HepG2 (cell line): ENCODE measurements around the gene TNK1. TPM values are rescaled to one million over a fixed set of nuclear protein-coding genes. Genes with fewer than 3 reads are reported as not detected.

Experiments
- ATAC-seq: fragments of 200-7000 bp; cut with Tn5 transposase; 3 replicates; pipeline ENCODE4 v1.9.1; 2020; ENCODE audit warnings: mild to moderate bottlenecking, moderate library complexity
- BruUV-seq: library from RNA; stranded (reverse); fragments of 400-500 nt; replicated peaks from 2 replicates; lab custom pipeline; 2021; lab: Mats Ljungman, UMichigan
- CTCF ChIA-PET: fragments of 300-600 bp; formaldehyde crosslinking; extraction: SDS; loops from one replicate; lab custom pipeline; 2021; ENCODE audit warnings: low total read pairs, inconsistent platforms, low intra/inter-chr PET ratio; lab: Yijun Ruan, JAX
- POLR2A ChIA-PET: fragments of 350-600 bp; sonication (Branson Sonifier 250); formaldehyde crosslinking; loops from one replicate; lab custom pipeline; 2020; ENCODE audit warnings: antibody characterized with exemption, inconsistent platforms; lab: Yijun Ruan, JAX
- DNase-seq: peaks from one replicate; pipeline ENCODE4 v3.0.0-alpha.2; 2015; ENCODE audit warnings: low spot score
- FAIRE-seq: peaks from 3 replicates; lab custom pipeline; 2011; peaks lifted over from hg19 to GRCh38; lab: Jason Lieb, UNC
- H2AFZ ChIP-seq: one replicate; pipeline ENCODE4 v1.6.1; 2011; ENCODE audit warnings: low read length, inconsistent platforms
- H3K27ac ChIP-seq: fragments of 300-600 bp; 3 replicates; pipeline ENCODE4 v1.8.0; 2011; ENCODE audit warnings: mixed run types, mild to moderate bottlenecking, mixed read lengths, low read length, inconsistent platforms; ENCODE audit not compliant: insufficient read depth; ENCODE audit errors: extremely low read length
- H3K27me3 ChIP-seq, 2 experiments: fragments of 200-600 bp in 1 of 2; 2 replicates in 1 of 2; 3 replicates in 1 of 2; pipeline versions ENCODE4 v1.6.0 to v1.8.0; 2011; ENCODE audit warnings: low read length in 2 of 2, mild to moderate bottlenecking in 2 of 2, moderate library complexity in 2 of 2, inconsistent platforms in 1 of 2; ENCODE audit not compliant: insufficient read depth in 2 of 2, control insufficient read depth in 1 of 2
- H3K36me3 ChIP-seq, 2 experiments: fragments of 200-600 bp in 1 of 2; replicated peaks in 1 of 2; 2 replicates in 1 of 2; 3 replicates in 1 of 2; pipeline versions ENCODE4 v1.5.1 to v1.8.0; 2011; ENCODE audit warnings: low read length in 2 of 2, inconsistent platforms in 1 of 2; ENCODE audit not compliant: insufficient read depth in 2 of 2, control insufficient read depth in 1 of 2
- H3K4me1 ChIP-seq: 2 replicates; pipeline ENCODE4 v1.5.1; 2012; ENCODE audit warnings: low read length, inconsistent platforms; ENCODE audit not compliant: insufficient read depth
- H3K4me2 ChIP-seq: 2 replicates; pipeline ENCODE4 v1.6.0; 2011; ENCODE audit warnings: low read depth, low read length, inconsistent platforms
- H3K4me3 ChIP-seq, 3 experiments: fragments of 200-600 bp in 1 of 3; sonication (generic), shearing (Covaris generic) in 1 of 3; replicated peaks in 1 of 3; 2 replicates each; pipeline ENCODE4 v1.5.1; 2011 to 2016; ENCODE audit warnings: low read length in 3 of 3, inconsistent platforms in 2 of 3, low read depth in 2 of 3, mild to moderate bottlenecking in 2 of 3, control low read depth in 1 of 3, mixed read lengths in 1 of 3; ENCODE audit not compliant: insufficient read depth in 1 of 3
- H3K79me2 ChIP-seq: one replicate; pipeline ENCODE4 v1.6.1; 2011; ENCODE audit warnings: low read length, inconsistent platforms; ENCODE audit not compliant: insufficient read depth
- H3K9ac ChIP-seq: 2 replicates; pipeline ENCODE4 v1.6.0; 2011; ENCODE audit warnings: mild to moderate bottlenecking, low read depth, low read length, inconsistent platforms; ENCODE audit not compliant: insufficient read depth
- H3K9me3 ChIP-seq: 2 replicates; pipeline ENCODE4 v1.5.1; 2012; ENCODE audit warnings: mild to moderate bottlenecking, low read length
- H4K20me1 ChIP-seq: 2 replicates; pipeline ENCODE4 v1.6.0; 2011; ENCODE audit warnings: inconsistent platforms, mild to moderate bottlenecking, low read length, moderate library complexity; ENCODE audit not compliant: insufficient read depth
- FOSL1 ChIP-seq: sonication (generic); formaldehyde crosslinking; IDR thresholded peaks from 2 replicates; pipeline ENCODE4 v1.9.0; 2021; ENCODE audit warnings: missing genetic modification reagents, borderline replicate concordance
- MAZ ChIP-seq, 2 experiments: sonication (generic) in 1 of 2; formaldehyde crosslinking in 1 of 2; IDR thresholded peaks; 2 replicates each; pipeline versions ENCODE4 v1.5.0 to v1.6.1; 2012 to 2020; ENCODE audit warnings: low read depth in 2 of 2, mild to moderate bottlenecking in 2 of 2, borderline replicate concordance in 1 of 2, improper control_type of control experiment in 1 of 2, low read length in 1 of 2, missing genetic modification reagents in 1 of 2, moderate library complexity in 1 of 2
- PLSCR1 ChIP-seq: sonication (generic); formaldehyde crosslinking; IDR thresholded peaks from 2 replicates; pipeline ENCODE4 v1.5.0; 2020; ENCODE audit warnings: missing genetic modification reagents, mild to moderate bottlenecking, borderline replicate concordance
- SMAD3 ChIP-seq: sonication (generic); formaldehyde crosslinking; IDR thresholded peaks from 2 replicates; pipeline ENCODE4 v1.4.0; 2020; ENCODE audit warnings: missing genetic modification reagents
- SP4 ChIP-seq: sonication (generic); formaldehyde crosslinking; IDR thresholded peaks from 2 replicates; pipeline ENCODE4 v1.8.1; 2023; ENCODE audit warnings: mild to moderate bottlenecking, missing genetic modification reagents
- TCF12 ChIP-seq, 2 experiments: fragments of 450-650 bp in 1 of 2; sonication (generic) in 1 of 2; formaldehyde crosslinking in 1 of 2; IDR thresholded peaks; 2 replicates each; pipeline versions ENCODE4 v1.6.1 to v1.8.0; 2017 to 2022; ENCODE audit warnings: antibody characterized with exemption in 1 of 2, mild to moderate bottlenecking in 1 of 2, missing genetic modification reagents in 1 of 2, moderate library complexity in 1 of 2
- ZBTB38 ChIP-seq: sonication (generic); formaldehyde crosslinking; IDR thresholded peaks from 2 replicates; pipeline ENCODE4 v1.5.1; 2020; ENCODE audit warnings: mild to moderate bottlenecking, missing genetic modification reagents
- ZNF3 ChIP-seq: IDR thresholded peaks from 2 replicates; pipeline ENCODE4 v1.7.0; 2017; ENCODE audit warnings: inconsistent platforms
- ZNF441 ChIP-seq: sonication (generic); formaldehyde crosslinking; IDR thresholded peaks from 2 replicates; pipeline ENCODE4 v1.7.0; 2021; ENCODE audit warnings: missing genetic modification reagents, borderline replicate concordance
- ZNF552 ChIP-seq: sonication (generic); formaldehyde crosslinking; IDR thresholded peaks from 2 replicates; pipeline ENCODE4 v1.9.0; 2022; ENCODE audit warnings: missing genetic modification reagents, mild to moderate bottlenecking, borderline replicate concordance
- WGBS: methylation state at CpG from one replicate; pipeline ENCODE4 v1.1.6; 2017; ENCODE audit warnings: low lambda C conversion rate; 5-methylcytosine and 5-hydroxymethylcytosine counted together
- in situ Hi-C: cut with HindIII; loops from 2 replicates; pipeline ENCODE4 v1.10.0; 2017; ENCODE audit warnings: low pct_unique_long_range_greater_than_20kb; ENCODE audit not compliant: extremely low pct_ligation_motif_present
- intact Hi-C: fragments of 100-400 bp; cut with micrococcal nuclease; formaldehyde crosslinking; loops from one replicate; pipeline ENCODE4 v1.10.0; 2022; ENCODE audit not compliant: unreplicated experiment
- polyA plus RNA-seq, 8 experiments: library from polyadenylated mRNA; depleted of rRNA in 3 of 8; stranded (reverse) in 7 of 8; unstranded in 1 of 8; fragments of >200 nt; fragmentation: Illumina TruSeq in 4 of 8; extraction: Trizol in 4 of 8; gene quantifications; 2 replicates each; pipeline versions ENCODE4 v1.2.1 to v1.2.3, GENCODE V29; 2011 to 2016; ENCODE audit warnings: low read depth in 4 of 8, missing spikeins in 1 of 8, mixed read lengths in 1 of 8; ENCODE audit not compliant: insufficient read depth in 1 of 8
- total RNA-seq, 5 experiments: library from RNA; depleted of rRNA; stranded (reverse); fragments of >200 nt; fragmentation: Illumina TruSeq; extraction: Trizol; gene quantifications; 2 replicates each; pipeline ENCODE4 v1.2.3, GENCODE V29; 2016; ENCODE audit warnings: low read depth in 1 of 5
- TF ChIP-seq, protein P1 (sequence below): sonication (generic); formaldehyde crosslinking; IDR thresholded peaks from 2 replicates; pipeline ENCODE4 v1.4.0; 2020; ENCODE audit warnings: mild to moderate bottlenecking, missing genetic modification reagents
- TF ChIP-seq, protein P2 (sequence below): IDR thresholded peaks from 2 replicates; pipeline ENCODE4 v1.6.1; 2016; ENCODE audit warnings: control low read depth
- TF ChIP-seq, protein P3 (sequence below): sonication (generic); formaldehyde crosslinking; IDR thresholded peaks from 2 replicates; pipeline ENCODE4 v1.4.0; 2020; ENCODE audit warnings: mild to moderate bottlenecking, missing genetic modification reagents
- TF ChIP-seq, protein P4 (sequence below): sonication (generic); formaldehyde crosslinking; IDR thresholded peaks from 2 replicates; pipeline ENCODE4 v1.4.0; 2020; ENCODE audit warnings: missing genetic modification reagents

The TNK1 gene
- total and polyA plus RNA-seq, 2 of the 13 experiments (the other 11 are each of a cell fraction or from before 2014, with no cell fraction given), result 2.0 to 3.5 TPM

GRCh38 chr17:7403727-7403976, 22.8 kb downstream of the TNK1 start (continued):
- TF ChIP-seq ZNF3, result no peak
- TF ChIP-seq ZNF441 (CRISPR knock-in tag), result 0 out of 2 replicates have a peak, but pooled peaks have one; percentile 51
- TF ChIP-seq, protein P1, sequence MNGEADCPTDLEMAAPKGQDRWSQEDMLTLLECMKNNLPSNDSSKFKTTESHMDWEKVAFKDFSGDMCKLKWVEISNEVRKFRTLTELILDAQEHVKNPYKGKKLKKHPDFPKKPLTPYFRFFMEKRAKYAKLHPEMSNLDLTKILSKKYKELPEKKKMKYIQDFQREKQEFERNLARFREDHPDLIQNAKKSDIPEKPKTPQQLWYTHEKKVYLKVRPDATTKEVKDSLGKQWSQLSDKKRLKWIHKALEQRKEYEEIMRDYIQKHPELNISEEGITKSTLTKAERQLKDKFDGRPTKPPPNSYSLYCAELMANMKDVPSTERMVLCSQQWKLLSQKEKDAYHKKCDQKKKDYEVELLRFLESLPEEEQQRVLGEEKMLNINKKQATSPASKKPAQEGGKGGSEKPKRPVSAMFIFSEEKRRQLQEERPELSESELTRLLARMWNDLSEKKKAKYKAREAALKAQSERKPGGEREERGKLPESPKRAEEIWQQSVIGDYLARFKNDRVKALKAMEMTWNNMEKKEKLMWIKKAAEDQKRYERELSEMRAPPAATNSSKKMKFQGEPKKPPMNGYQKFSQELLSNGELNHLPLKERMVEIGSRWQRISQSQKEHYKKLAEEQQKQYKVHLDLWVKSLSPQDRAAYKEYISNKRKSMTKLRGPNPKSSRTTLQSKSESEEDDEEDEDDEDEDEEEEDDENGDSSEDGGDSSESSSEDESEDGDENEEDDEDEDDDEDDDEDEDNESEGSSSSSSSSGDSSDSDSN, result peak; percentile 66; the same call in 1 of the 2 replicates
- TF ChIP-seq PLSCR1 (CRISPR knock-in tag), result peak; percentile 51; the same call in 1 of the 2 replicates
- TF ChIP-seq TCF12 (IDR thresholded peaks at IDR 0.05), result no peak
- TF ChIP-seq TCF12 (CRISPR knock-in tag; IDR thresholded peaks at IDR 0.05), result 0 out of 2 replicates have a peak, but pooled peaks have one; percentile 64
- 0 out of 2 replicates have a peak, but pooled peaks have one; percentile 4 for TF ChIP-seq ZNF552 (CRISPR knock-in tag)
- TF ChIP-seq, all 625 proteins: peak for 21

DNA sequence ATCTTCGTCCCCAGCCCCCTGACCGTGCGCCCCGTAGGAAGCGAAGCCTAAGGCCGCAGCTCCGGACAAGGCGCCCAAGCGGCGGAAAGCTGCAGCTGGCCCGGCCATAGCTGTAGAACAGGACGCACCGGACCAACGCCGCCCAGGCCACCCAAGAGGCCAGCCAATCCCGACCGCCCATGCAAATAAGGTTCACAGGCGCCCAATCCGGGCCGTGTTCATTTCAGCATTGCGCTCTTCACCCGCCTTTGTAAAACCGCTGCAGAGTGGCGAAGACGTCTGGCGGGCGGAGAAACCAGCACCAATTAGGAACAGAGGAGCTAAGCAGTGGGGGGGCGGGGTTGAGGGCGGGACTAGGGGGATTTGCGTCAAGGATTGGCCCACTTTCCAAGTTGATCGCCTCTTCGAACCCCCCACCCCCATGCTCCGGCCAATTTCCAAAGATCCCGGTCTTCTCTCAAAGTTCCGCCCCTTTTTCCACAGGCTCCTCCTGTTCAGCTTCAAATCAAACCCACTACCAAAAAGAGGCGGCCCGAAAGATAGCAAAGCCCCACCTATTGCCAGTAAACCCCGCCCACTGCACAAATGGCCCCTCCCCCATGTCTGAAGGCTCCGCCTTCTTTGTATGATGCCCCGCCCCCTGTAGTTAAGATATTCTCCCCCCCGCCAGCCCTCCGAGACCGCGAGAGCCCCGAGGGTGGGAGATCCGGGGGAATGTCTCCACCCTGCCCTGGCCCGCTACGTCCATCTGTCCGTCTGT, 23.3 kb downstream of the TNK1 start, which contains the start of gene TMEM256:
Gene TMEM256, minus strand, starts transcription at position 121 of the 760 bp plus-strand sequence. Its CDS starts 13 bp downstream, at position 108.
- intact Hi-C loops, result loop anchor here (1.0 to 5.0 kb wide), 3 partner anchors 31 to 78 kb away; partner anchors contain the start of genes POLR2A, SLC35G6, TMEM102 and TMEM95
- TF ChIP-seq, protein P2, sequence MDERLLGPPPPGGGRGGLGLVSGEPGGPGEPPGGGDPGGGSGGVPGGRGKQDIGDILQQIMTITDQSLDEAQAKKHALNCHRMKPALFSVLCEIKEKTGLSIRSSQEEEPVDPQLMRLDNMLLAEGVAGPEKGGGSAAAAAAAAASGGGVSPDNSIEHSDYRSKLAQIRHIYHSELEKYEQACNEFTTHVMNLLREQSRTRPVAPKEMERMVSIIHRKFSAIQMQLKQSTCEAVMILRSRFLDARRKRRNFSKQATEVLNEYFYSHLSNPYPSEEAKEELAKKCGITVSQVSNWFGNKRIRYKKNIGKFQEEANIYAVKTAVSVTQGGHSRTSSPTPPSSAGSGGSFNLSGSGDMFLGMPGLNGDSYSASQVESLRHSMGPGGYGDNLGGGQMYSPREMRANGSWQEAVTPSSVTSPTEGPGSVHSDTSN (CRISPR knock-in tag), result no peak
- TF ChIP-seq, protein P3, sequence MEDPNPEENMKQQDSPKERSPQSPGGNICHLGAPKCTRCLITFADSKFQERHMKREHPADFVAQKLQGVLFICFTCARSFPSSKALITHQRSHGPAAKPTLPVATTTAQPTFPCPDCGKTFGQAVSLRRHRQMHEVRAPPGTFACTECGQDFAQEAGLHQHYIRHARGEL (CRISPR knock-in tag), result no peak
- peak; percentile 79 for TF ChIP-seq SP4
- TF ChIP-seq MAZ (IDR thresholded peaks at IDR 0.05; ENCODE audit: borderline replicate concordance, low read depth, low read length), result peak; percentile 34; the same call in 1 of the 2 replicates
- peak; percentile 47 for TF ChIP-seq MAZ (CRISPR knock-in tag; IDR thresholded peaks at IDR 0.05; ENCODE audit: low read depth)
- TF ChIP-seq, protein P4, sequence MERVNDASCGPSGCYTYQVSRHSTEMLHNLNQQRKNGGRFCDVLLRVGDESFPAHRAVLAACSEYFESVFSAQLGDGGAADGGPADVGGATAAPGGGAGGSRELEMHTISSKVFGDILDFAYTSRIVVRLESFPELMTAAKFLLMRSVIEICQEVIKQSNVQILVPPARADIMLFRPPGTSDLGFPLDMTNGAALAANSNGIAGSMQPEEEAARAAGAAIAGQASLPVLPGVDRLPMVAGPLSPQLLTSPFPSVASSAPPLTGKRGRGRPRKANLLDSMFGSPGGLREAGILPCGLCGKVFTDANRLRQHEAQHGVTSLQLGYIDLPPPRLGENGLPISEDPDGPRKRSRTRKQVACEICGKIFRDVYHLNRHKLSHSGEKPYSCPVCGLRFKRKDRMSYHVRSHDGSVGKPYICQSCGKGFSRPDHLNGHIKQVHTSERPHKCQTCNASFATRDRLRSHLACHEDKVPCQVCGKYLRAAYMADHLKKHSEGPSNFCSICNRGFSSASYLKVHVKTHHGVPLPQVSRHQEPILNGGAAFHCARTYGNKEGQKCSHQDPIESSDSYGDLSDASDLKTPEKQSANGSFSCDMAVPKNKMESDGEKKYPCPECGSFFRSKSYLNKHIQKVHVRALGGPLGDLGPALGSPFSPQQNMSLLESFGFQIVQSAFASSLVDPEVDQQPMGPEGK (CRISPR knock-in tag), result no peak
- no peak for TF ChIP-seq FOSL1
- TF ChIP-seq SMAD3 (CRISPR knock-in tag), result no peak
- TF ChIP-seq ZBTB38 (CRISPR knock-in tag), result peak; percentile 22; the same call in 1 of the 2 replicates

More for the DNA sequence above, 23.3 kb downstream of the TNK1 start, which contains the start of gene TMEM256:
- H3K4me2 ChIP-seq, result peak within 1 kb of the TSS; percentile 100
- BruUV-seq, result no TSS peak
- ChIA-PET POLR2A (interaction anchor here (0.6 to 3.3 kb wide), 50 partner anchors 8 to 978 kb away, joined by 3 to 76 read pairs (median 4); partner anchors contain the start of genes ASGR2, CD68, CHRNB1 and DVL2), CTCF (no interaction called here)
- H3K27me3 ChIP-seq, result no peaks in the 10 kb centered on the region; a peak in 2 of 5 replicates
- no peaks in the 10 kb centered on the region for H3K9me3 ChIP-seq
- H2AFZ ChIP-seq, result no peak within 1 kb of the TSS
- H3K27ac ChIP-seq, result peak within 1 kb of the TSS; percentile 99
- FAIRE-seq (peak; percentile 97), ATAC-seq (peak; percentile 95), DNase-seq (peak; percentile 98)
- H3K4me3 ChIP-seq, result peak within 1 kb of the TSS; percentile 76 to 95 (median 80)
- H3K4me1 ChIP-seq, result peaks cover 18% of the 10 kb centered on the region
- no peaks in the 10 kb centered on the region for H4K20me1 ChIP-seq
- in situ Hi-C loops, result no loop called here
- 2% methylated on average over 22 of the region's 49 CpGs for WGBS
- peaks cover 4% of the 10 kb centered on the region for H3K79me2 ChIP-seq
- H3K36me3 ChIP-seq, result no peaks in the 10 kb centered on the region
- H3K9ac ChIP-seq, result peak within 1 kb of the TSS; percentile 90
